Measurements from ENCODE around the gene C4orf50.
A peak's percentile ranks its signal among the peaks of the same experiment; 100 is the strongest.
"Not testable (repeated sequence)": the region's sequence is repeated elsewhere in the genome, so short reads cannot be mapped to it uniquely, and the experiment has no call there.

C4orf50 gene

GRCh38 chr4:5869966-5870619 lies 148.1 kb downstream of the C4orf50 start:
- DNase-seq, result no peak

- DNase-seq, result no peak
Measured at GRCh38 chr4:5867866-5868265, 150.4 kb downstream of the C4orf50 start.

- DNase-seq, result no peak
Measured at GRCh38 chr4:5866841-5867813, 151.1 kb downstream of the C4orf50 start.

GRCh38 chr4:5865896-5866599 lies 152.2 kb downstream of the C4orf50 start:
- DNase-seq, result no peak

GRCh38 chr4:5863461-5864113 lies 154.6 kb downstream of the C4orf50 start:
- peak in 8 of 58 donors; percentile 11 to 48 (median 28) for DNase-seq

GRCh38 chr4:5858020-5858769 lies 160.0 kb downstream of the C4orf50 start:
- peak in 18 of 58 donors; percentile 15 to 78 (median 39) for DNase-seq

GRCh38 chr4:5857199-5857598 lies 161.0 kb downstream of the C4orf50 start:
- DNase-seq, result no peak

GRCh38 chr4:5856362-5856761 lies 161.9 kb downstream of the C4orf50 start:
- not testable (repeated sequence) for DNase-seq

GRCh38 chr4:5854929-5855328 lies 163.3 kb downstream of the C4orf50 start:
- DNase-seq, result no peak

GRCh38 chr4:5852523-5853202 lies 165.6 kb downstream of the C4orf50 start:
- no peak for DNase-seq

- DNase-seq, result no peak
Measured at GRCh38 chr4:5851637-5852301, 166.5 kb downstream of the C4orf50 start.
